DOHH2 (cell line): ENCODE data around the gene PPY.

Experiments used
- EZH2phosphoT487 ChIP-seq: fragments of 200-600 bp; sonication (generic); IDR thresholded peaks from 2 replicates; pipeline ENCODE4 v1.6.1; 2017; ENCODE audit warnings: borderline replicate concordance, mild to moderate bottlenecking, antibody characterized with exemption, low read length, moderate library complexity, mixed read lengths
- TF ChIP-seq, protein P1 (sequence below): fragments of 200-600 bp; sonication (generic); IDR thresholded peaks from one replicate; pipeline ENCODE4 v1.5.1; 2014; ENCODE audit warnings: antibody characterized with exemption, mild to moderate bottlenecking, low read depth, low read length; ENCODE audit not compliant: poor library complexity, severe bottlenecking

DNA sequence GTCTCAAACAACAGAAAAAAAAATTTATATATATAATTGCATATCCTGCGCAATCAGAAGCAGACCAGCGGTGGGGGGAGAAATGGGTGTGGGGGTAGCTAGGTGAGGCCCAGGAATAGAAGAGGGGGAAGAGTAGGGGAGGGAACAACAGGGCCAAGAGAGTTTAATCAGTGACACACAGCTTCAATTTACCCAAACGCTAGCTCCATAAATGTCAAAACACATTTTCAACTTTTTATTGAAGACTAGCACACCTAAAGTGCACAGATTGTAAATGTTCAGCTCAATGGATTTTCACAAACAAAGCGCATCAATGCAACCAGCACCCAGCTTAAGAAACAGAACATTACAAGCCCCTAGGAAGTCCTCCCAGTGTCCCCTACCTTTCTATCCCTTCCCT is 37.4 kb upstream of the PPY start:
- TF ChIP-seq, protein P1, sequence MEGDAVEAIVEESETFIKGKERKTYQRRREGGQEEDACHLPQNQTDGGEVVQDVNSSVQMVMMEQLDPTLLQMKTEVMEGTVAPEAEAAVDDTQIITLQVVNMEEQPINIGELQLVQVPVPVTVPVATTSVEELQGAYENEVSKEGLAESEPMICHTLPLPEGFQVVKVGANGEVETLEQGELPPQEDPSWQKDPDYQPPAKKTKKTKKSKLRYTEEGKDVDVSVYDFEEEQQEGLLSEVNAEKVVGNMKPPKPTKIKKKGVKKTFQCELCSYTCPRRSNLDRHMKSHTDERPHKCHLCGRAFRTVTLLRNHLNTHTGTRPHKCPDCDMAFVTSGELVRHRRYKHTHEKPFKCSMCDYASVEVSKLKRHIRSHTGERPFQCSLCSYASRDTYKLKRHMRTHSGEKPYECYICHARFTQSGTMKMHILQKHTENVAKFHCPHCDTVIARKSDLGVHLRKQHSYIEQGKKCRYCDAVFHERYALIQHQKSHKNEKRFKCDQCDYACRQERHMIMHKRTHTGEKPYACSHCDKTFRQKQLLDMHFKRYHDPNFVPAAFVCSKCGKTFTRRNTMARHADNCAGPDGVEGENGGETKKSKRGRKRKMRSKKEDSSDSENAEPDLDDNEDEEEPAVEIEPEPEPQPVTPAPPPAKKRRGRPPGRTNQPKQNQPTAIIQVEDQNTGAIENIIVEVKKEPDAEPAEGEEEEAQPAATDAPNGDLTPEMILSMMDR, result no peak
- TF ChIP-seq EZH2phosphoT487, result no peak
